Ovary (tissue), 9 donors: ENCODE data around the gene RFX3. TPM values are rescaled to one million over a fixed set of nuclear protein-coding genes. Genes with fewer than 3 reads are reported as not detected.

ENCODE experiments used
- DNase-seq, 5 donors: peaks; one replicate each; pipeline ENCODE4 v3.0.0-alpha.2; 2019 to 2020
- H3K27ac ChIP-seq, 2 donors: fragments of 200-600 bp; one replicate each; pipeline versions ENCODE4 v1.5.1 to v1.8.0; 2019 to 2022
- H3K27me3 ChIP-seq: fragments of 200-600 bp; one replicate; pipeline ENCODE4 v1.8.0; 2022
- H3K36me3 ChIP-seq: fragments of 200-600 bp; sonication (generic); one replicate; pipeline ENCODE4 v1.5.1; 2019
- H3K4me1 ChIP-seq: one replicate; pipeline ENCODE4 v1.8.1; 2013; ENCODE audit warnings: mild to moderate bottlenecking, moderate library complexity; ENCODE audit not compliant: insufficient read depth
- H3K4me3 ChIP-seq: fragments of 200-600 bp; sonication (generic); one replicate; pipeline ENCODE4 v1.5.1; 2017
- H3K9me3 ChIP-seq, 2 donors: fragments of 200-600 bp in 1 of 2; sonication (generic) in 1 of 2; one replicate each; pipeline versions ENCODE4 v1.5.1 to v1.8.1; 2013 to 2019; ENCODE audit warnings: mild to moderate bottlenecking in 1 of 2, moderate library complexity in 1 of 2
- EP300 ChIP-seq: sonication (generic); formaldehyde crosslinking; IDR thresholded peaks from one replicate; pipeline ENCODE4 v1.6.1; 2017; ENCODE audit warnings: antibody characterized with exemption
- POLR2A ChIP-seq: fragments of 450-650 bp; IDR thresholded peaks from one replicate; pipeline ENCODE4 v1.6.1; 2017; ENCODE audit warnings: antibody characterized with exemption, mild to moderate bottlenecking, moderate library complexity
- WGBS, 3 donors: extraction: QIAGEN DNeasy Blood & Tissue Kit in 1 of 3; methylation state at CpG; one replicate each; pipeline versions ENCODE4 v1.1.5 to v1.1.7; 2013 to 2017; 5-methylcytosine and 5-hydroxymethylcytosine counted together
- intact Hi-C, 4 donors: fragments of 100-400 bp; cut with DNase I; formaldehyde crosslinking; loops; one replicate each; pipeline versions ENCODE4 v1.11.0 to v1.15.1; 2022 to 2023
- polyA plus RNA-seq, 2 donors: library from polyadenylated mRNA; stranded (reverse); fragments of 200-250 nt in 1 of 2; fragments of 350-450 nt in 1 of 2; fragmentation: Illumina TruSeq in 1 of 2; extraction: RNeasy Lipid Tissue Mini Kit (QIAGEN cat#74804) in 1 of 2; gene quantifications; one replicate each; pipeline ENCODE4 v1.2.3, GENCODE V29; 2013 to 2014
- total RNA-seq, 7 donors: library from RNA; depleted of rRNA in 2 of 7; stranded (reverse); fragments of >200 nt in 2 of 7; fragmentation: NEBNext Ultra II Directional in 3 of 7; extraction: Animal tissue kit (Norgen Biotek cat#: 25700) in 3 of 7; gene quantifications; one replicate each; pipeline versions ENCODE4 v1.1.0 to v1.2.4, GENCODE V29; 2016 to 2023
- TF ChIP-seq, protein P1 (sequence below), 3 donors: fragments of 450-650 bp in 2 of 3; fragments of 200-600 bp in 1 of 3; IDR thresholded peaks; one replicate each; pipeline versions ENCODE4 v1.5.1 to v1.8.0; 2016 to 2022; ENCODE audit warnings: antibody characterized with exemption in 3 of 3, mild to moderate bottlenecking in 1 of 3
- donor health status: DM: no; HTN: no; CAD: no; lungs with moderate emphysema.
- donor health status: DM: no; HTN: no; CAD: no.
- donor health status: Bipolar disorder and iron deficiency.
- donor health status: DM: yes; HTN: yes; CAD: no.
- donor health status: DM: no; HTN: no; CAD: no.
- donor health status: DM: yes; HTN: yes; CAD: no.

RFX3 gene
- total and polyA plus RNA-seq, 9 donors = 2.6 to 22.7 (median 15.4) TPM

DNA sequence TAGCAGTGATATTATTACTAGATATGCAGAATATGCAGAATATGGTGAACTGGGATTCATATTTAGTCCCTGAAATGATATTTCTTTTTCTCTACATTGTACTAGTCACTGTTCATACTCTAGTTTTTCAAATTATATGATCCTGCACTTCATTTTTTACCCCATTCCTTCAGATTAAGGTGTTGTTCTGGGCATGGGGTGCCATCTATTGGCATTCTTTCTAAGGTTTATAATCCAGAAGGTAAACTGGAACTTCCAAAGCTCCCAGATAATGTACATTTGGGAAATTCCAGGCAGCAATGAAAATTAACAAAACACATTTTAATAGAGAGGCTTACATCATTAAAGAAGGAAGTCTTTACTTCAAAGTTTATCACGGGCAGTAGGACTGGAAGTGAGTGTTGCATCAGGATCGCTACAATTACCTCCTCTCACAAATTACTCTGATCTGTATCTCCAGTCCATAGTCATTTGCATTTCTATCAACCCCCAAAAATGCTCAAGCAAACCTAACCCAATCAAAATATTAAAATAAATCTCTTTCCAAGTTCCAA is 12.5 kb downstream of the RFX3 start:
- WGBS, 3 donors = 85 to 94% (median 89%) methylated on average over 2 of the region's 2 CpGs

DNA sequence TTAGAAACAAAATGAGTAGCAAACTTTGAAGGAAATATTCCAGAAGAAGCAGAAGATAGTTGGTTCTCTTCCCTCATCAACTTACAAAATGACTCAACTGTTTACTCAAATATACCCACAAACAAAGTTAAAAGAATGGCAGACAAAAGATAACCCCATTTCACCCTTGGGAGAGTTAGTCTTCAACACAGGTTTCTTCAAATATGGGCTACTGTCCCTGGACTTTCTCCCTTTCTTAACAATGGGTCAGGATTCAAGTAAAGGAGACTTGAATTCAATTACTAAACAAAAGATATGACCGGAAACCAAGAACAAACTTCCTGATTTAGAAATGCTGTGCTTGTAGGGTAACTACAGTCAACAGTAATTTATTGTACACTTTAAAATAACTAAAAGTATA is 14.2 kb downstream of the RFX3 start:
- Histone ChIP-seq H3K27ac (no peak overlapping the region), H3K36me3 (no peaks in the 10 kb centered on the region), H3K4me1 (no peaks in the 10 kb centered on the region), H3K4me3 (no peak overlapping the region), H3K27me3 (no peaks in the 10 kb centered on the region), H3K9me3 (no peaks in the 10 kb centered on the region)
- no peak for DNase-seq
- 55 to 73% (median 61%) methylated on average over 1 of the region's 1 CpG for WGBS, 3 donors
- TF ChIP-seq, protein P1, sequence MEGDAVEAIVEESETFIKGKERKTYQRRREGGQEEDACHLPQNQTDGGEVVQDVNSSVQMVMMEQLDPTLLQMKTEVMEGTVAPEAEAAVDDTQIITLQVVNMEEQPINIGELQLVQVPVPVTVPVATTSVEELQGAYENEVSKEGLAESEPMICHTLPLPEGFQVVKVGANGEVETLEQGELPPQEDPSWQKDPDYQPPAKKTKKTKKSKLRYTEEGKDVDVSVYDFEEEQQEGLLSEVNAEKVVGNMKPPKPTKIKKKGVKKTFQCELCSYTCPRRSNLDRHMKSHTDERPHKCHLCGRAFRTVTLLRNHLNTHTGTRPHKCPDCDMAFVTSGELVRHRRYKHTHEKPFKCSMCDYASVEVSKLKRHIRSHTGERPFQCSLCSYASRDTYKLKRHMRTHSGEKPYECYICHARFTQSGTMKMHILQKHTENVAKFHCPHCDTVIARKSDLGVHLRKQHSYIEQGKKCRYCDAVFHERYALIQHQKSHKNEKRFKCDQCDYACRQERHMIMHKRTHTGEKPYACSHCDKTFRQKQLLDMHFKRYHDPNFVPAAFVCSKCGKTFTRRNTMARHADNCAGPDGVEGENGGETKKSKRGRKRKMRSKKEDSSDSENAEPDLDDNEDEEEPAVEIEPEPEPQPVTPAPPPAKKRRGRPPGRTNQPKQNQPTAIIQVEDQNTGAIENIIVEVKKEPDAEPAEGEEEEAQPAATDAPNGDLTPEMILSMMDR (IDR thresholded peaks at IDR 0.05) = no peak
- no peak for TF ChIP-seq POLR2A
- TF ChIP-seq EP300 = no peak
- intact Hi-C loops = no loop called here

More for the DNA sequence above, 12.5 kb downstream of the RFX3 start:
- no peak overlapping the region for H3K4me3 ChIP-seq
- DNase-seq = no peak
- H3K27me3 ChIP-seq = no peaks in the 10 kb centered on the region
- intact Hi-C loops = no loop called here
- no peak for TF ChIP-seq EP300
- TF ChIP-seq, protein P1 (IDR thresholded peaks at IDR 0.05) = no peak
- no peak for TF ChIP-seq POLR2A
- H3K36me3 ChIP-seq = no peaks in the 10 kb centered on the region
- no peaks in the 10 kb centered on the region for H3K4me1 ChIP-seq
- no peaks in the 10 kb centered on the region for H3K9me3 ChIP-seq
- no peak overlapping the region for H3K27ac ChIP-seq

DNA sequence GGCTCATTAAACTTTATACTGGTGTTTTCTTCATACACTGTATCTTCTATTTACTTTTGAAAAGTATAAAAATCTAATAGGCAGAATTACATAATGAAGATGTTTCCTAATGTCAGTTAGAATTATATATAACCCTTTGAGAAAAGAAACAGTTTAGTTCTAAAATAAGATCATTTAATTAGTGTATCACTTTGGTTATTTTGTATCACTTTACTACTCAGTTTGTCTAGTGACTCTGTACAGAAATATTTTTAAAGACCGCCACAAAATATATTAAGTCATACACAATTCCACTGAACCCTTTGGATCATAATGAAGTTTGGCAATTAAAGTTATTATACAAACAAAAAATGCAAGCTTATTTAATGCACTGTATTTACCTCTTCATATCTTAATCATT is 15.0 kb downstream of the RFX3 start:
- Histone ChIP-seq H3K36me3 (no peaks in the 10 kb centered on the region), H3K4me1 (no peaks in the 10 kb centered on the region), H3K9me3 (no peaks in the 10 kb centered on the region), H3K4me3 (no peak overlapping the region), H3K27me3 (no peaks in the 10 kb centered on the region), H3K27ac (no peak overlapping the region)
- 94 to 97% (median 97%) methylated on average over 1 of the region's 1 CpG for WGBS, 3 donors
- TF ChIP-seq POLR2A = no peak
- TF ChIP-seq, protein P1 (IDR thresholded peaks at IDR 0.05) = no peak
- TF ChIP-seq EP300 = no peak
- no peak for DNase-seq
- intact Hi-C loops = no loop called here

DNA sequence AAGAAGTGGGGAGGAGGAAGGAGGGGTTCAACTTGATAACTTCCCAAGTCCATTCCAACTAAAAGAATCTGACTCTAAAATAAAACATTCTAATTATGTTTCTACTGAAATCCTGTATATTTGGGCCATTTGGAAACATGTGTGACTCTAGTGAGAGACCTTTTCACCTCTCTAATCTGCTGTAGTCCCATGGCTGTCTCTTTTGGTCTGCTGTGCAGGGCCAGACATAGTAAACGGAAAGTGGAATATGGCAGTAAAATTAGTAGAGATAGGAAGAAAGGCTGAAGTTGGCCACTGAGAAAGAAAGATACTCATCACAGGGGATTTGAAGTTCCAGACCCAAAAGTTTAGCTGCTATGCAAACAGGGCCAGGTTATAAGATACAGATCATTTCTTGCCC is 15.9 kb downstream of the RFX3 start:
- intact Hi-C loops = no loop called here

More for the DNA sequence above, 15.9 kb downstream of the RFX3 start:
- Histone ChIP-seq H3K27me3 (no peaks in the 10 kb centered on the region), H3K36me3 (no peaks in the 10 kb centered on the region), H3K9me3 (no peaks in the 10 kb centered on the region), H3K27ac (no peak overlapping the region), H3K4me1 (no peaks in the 10 kb centered on the region), H3K4me3 (no peak overlapping the region)
- no peak for DNase-seq
- 84 to 88% (median 86%) methylated on average over 1 of the region's 1 CpG for WGBS, 3 donors
- no peak for TF ChIP-seq EP300
- TF ChIP-seq POLR2A = no peak
- TF ChIP-seq, protein P1 (IDR thresholded peaks at IDR 0.05) = no peak
